Activated B cell treated with CpG ODN at 0.5 μM for 24 hours (primary cell): ENCODE data around the gene PMEPA1. TPM values are rescaled to one million over a fixed set of nuclear protein-coding genes. Genes with fewer than 3 reads are reported as not detected.

Experiments used
- ATAC-seq: fragments of 200-7000 bp; cut with Tn5 transposase; one replicate; pipeline ENCODE4 v1.10.0; 2021; ENCODE audit warnings: low read depth, mild to moderate bottlenecking, moderate library complexity
- CTCF ChIA-PET: fragments of 350-600 bp; sonication (Branson Sonifier 250); formaldehyde crosslinking; loops from one replicate; lab custom pipeline; 2021; ENCODE audit warnings: antibody characterized with exemption; lab: Charles Lee
- POLR2A ChIA-PET: fragments of 350-600 bp; sonication (Branson Sonifier 250); formaldehyde crosslinking; loops from one replicate; lab custom pipeline; 2021; ENCODE audit warnings: antibody characterized with exemption; lab: Charles Lee
- DNase-seq: peaks from one replicate; pipeline ENCODE4 v3.0.0; 2022
- H3K27ac Mint-ChIP-seq: one replicate; pipeline ENCODE4 v1.8.0; 2020; ENCODE audit warnings: mixed read lengths
- H3K27me3 Mint-ChIP-seq: one replicate; pipeline ENCODE4 v1.8.0; 2021; ENCODE audit warnings: mixed read lengths
- H3K36me3 Mint-ChIP-seq: one replicate; pipeline ENCODE4 v1.8.0; 2021; ENCODE audit warnings: low read depth, mixed read lengths
- H3K4me1 Mint-ChIP-seq: one replicate; pipeline ENCODE4 v1.8.0; 2021; ENCODE audit warnings: mixed read lengths
- H3K4me3 Mint-ChIP-seq: one replicate; pipeline ENCODE4 v1.8.0; 2020; ENCODE audit warnings: mild to moderate bottlenecking, mixed read lengths
- H3K9me3 Mint-ChIP-seq: one replicate; pipeline ENCODE4 v1.8.0; 2020; ENCODE audit warnings: mixed read lengths
- CTCF ChIP-seq: fragments of 200-600 bp; IDR thresholded peaks from one replicate; pipeline ENCODE4 v1.8.0; 2022; ENCODE audit warnings: antibody characterized with exemption, mild to moderate bottlenecking
- intact Hi-C: fragments of 100-400 bp; cut with micrococcal nuclease; formaldehyde crosslinking; loops from one replicate; pipeline ENCODE4 v1.15.1; 2024
- total RNA-seq: library from RNA; stranded (reverse); gene quantifications from 2 replicates; pipeline ENCODE4 v1.2.3, GENCODE V29; 2022

PMEPA1 gene
- total RNA-seq, 1 donor from 2014 or later, result 34.8 TPM

- no peak for TF ChIP-seq CTCF
- ATAC-seq (no peak), DNase-seq (no peak)
- Mint-ChIP-seq H3K9me3 (no peaks in the 10 kb centered on the region), H3K27ac (no peak overlapping the region), H3K36me3 (peaks cover 62% of the 10 kb centered on the region), H3K4me1 (peaks cover 14% of the 10 kb centered on the region), H3K4me3 (no peak overlapping the region), H3K27me3 (no peaks in the 10 kb centered on the region)
- CTCF ChIA-PET, result interaction anchor here (0.7 to 3.5 kb wide), 10 partner anchors 10 to 527 kb away, joined by 3 to 38 read pairs (median 16); partner anchors contain the start of gene ZBP1
- POLR2A ChIA-PET, result interaction anchor here (1.4 to 2.0 kb wide), 3 partner anchors 23 to 30 kb away, joined by 6 to 9 read pairs (median 6); no protein-coding TSS in a partner anchor
- intact Hi-C loops, result loop anchor here (5.0 kb wide), 1 partner anchor 344 kb away; no protein-coding TSS in a partner anchor
Measured at GRCh38 chr20:57652606-57653545, 56.9 kb downstream of the PMEPA1 start.

- intact Hi-C loops, result loop anchor here (5.0 kb wide), 1 partner anchor 345 kb away; no protein-coding TSS in a partner anchor
- DNase-seq (no peak), ATAC-seq (no peak)
- H3K36me3 Mint-ChIP-seq, result peaks cover 56% of the 10 kb centered on the region
- H3K27me3 Mint-ChIP-seq, result no peaks in the 10 kb centered on the region
- H3K27ac Mint-ChIP-seq, result no peak overlapping the region
- POLR2A ChIA-PET, result interaction anchor here (0.9 kb wide), 1 partner anchor 59 kb away, joined by 4 read pairs; no protein-coding TSS in a partner anchor
- no peak overlapping the region for H3K4me3 Mint-ChIP-seq
- peaks cover 12% of the 10 kb centered on the region for H3K4me1 Mint-ChIP-seq
- no peaks in the 10 kb centered on the region for H3K9me3 Mint-ChIP-seq
- CTCF ChIA-PET, result interaction anchor here (0.5 to 2.8 kb wide), 2 partner anchors 29 to 148 kb away, joined by 4 to 27 read pairs; no protein-coding TSS in a partner anchor
- no peak for TF ChIP-seq CTCF
Measured at GRCh38 chr20:57651881-57652605, 57.8 kb downstream of the PMEPA1 start.

GRCh38 chr20:57650756-57651483 lies 58.9 kb downstream of the PMEPA1 start:
- no peak for DNase-seq
- Mint-ChIP-seq H3K4me3 (no peak overlapping the region), H3K4me1 (peaks cover 12% of the 10 kb centered on the region), H3K27me3 (no peaks in the 10 kb centered on the region), H3K36me3 (peaks cover 47% of the 10 kb centered on the region), H3K27ac (no peak overlapping the region), H3K9me3 (peaks cover 3% of the 10 kb centered on the region)
- POLR2A ChIA-PET, result interaction anchor here (0.9 to 1.7 kb wide), 2 partner anchors 22 to 60 kb away, joined by 3 to 4 read pairs; no protein-coding TSS in a partner anchor
- CTCF ChIA-PET, result interaction anchor here (1.1 to 1.6 kb wide), 2 partner anchors 28 to 530 kb away, joined by 3 to 4 read pairs; no protein-coding TSS in a partner anchor
- intact Hi-C loops, result loop anchor here (5.0 kb wide), 1 partner anchor 346 kb away; no protein-coding TSS in a partner anchor
- TF ChIP-seq CTCF, result no peak
- ATAC-seq, result no peak

GRCh38 chr20:57650266-57650665 lies 59.5 kb downstream of the PMEPA1 start:
- ChIA-PET CTCF (interaction anchor here (1.1 to 1.6 kb wide), 2 partner anchors 28 to 530 kb away, joined by 3 to 4 read pairs; no protein-coding TSS in a partner anchor), POLR2A (interaction anchor here (1.7 kb wide), 1 partner anchor 21 kb away, joined by 3 read pairs; no protein-coding TSS in a partner anchor)
- Mint-ChIP-seq H3K27ac (no peak overlapping the region), H3K4me1 (peaks cover 12% of the 10 kb centered on the region), H3K4me3 (no peak overlapping the region), H3K27me3 (no peaks in the 10 kb centered on the region), H3K36me3 (peaks cover 42% of the 10 kb centered on the region), H3K9me3 (peaks cover 9% of the 10 kb centered on the region)
- ATAC-seq (no peak), DNase-seq (no peak)
- no peak for TF ChIP-seq CTCF
- intact Hi-C loops, result loop anchor here (5.0 kb wide), 1 partner anchor 347 kb away; no protein-coding TSS in a partner anchor
